OCI-LY7 (cell line): ENCODE measurements around the gene EDA2R. TPM values are rescaled to one million over a fixed set of nuclear protein-coding genes. Genes with fewer than 3 reads are reported as not detected.

Experiments used
- BruUV-seq: library from RNA; stranded (reverse); fragments of 400-500 nt; replicated peaks from 2 replicates; lab custom pipeline; 2021; lab: Mats Ljungman, UMichigan
- CTCF ChIA-PET: fragments of 300-600 bp; sonication (Branson Sonifier 250); formaldehyde crosslinking; loops from one replicate; lab custom pipeline; 2022; ENCODE audit warnings: antibody characterized with exemption; ENCODE audit not compliant: unreplicated experiment; lab: Charles Lee
- POLR2A ChIA-PET: fragments of 300-600 bp; sonication (Branson Sonifier 250); formaldehyde crosslinking; loops from one replicate; lab custom pipeline; 2022; ENCODE audit warnings: antibody characterized with exemption; lab: Charles Lee
- DNase-seq: peaks from one replicate; pipeline ENCODE4 v3.0.0-alpha.2; 2015; ENCODE audit warnings: low spot score
- H2AFZ ChIP-seq: fragments of 200-600 bp; sonication (generic), shearing (Covaris generic); 2 replicates; pipeline ENCODE4 v1.6.1; 2014; ENCODE audit warnings: mild to moderate bottlenecking, antibody characterized with exemption, low read length, moderate library complexity
- H3K27ac ChIP-seq: fragments of 200-600 bp; sonication (generic); 2 replicates; pipeline ENCODE4 v1.5.1; 2014; ENCODE audit warnings: mixed run types, low read depth, mild to moderate bottlenecking, moderate library complexity, low read length, inconsistent platforms; ENCODE audit not compliant: poor library complexity, severe bottlenecking
- H3K36me3 ChIP-seq: fragments of 200-600 bp; sonication (generic); 2 replicates; pipeline ENCODE4 v1.6.1; 2014; ENCODE audit warnings: mild to moderate bottlenecking, antibody characterized with exemption, low read length, moderate library complexity, mixed read lengths; ENCODE audit not compliant: insufficient read depth
- H3K4me1 ChIP-seq: fragments of 200-600 bp; sonication (generic); 2 replicates; pipeline ENCODE4 v1.5.1; 2014; ENCODE audit warnings: mild to moderate bottlenecking, low read length; ENCODE audit not compliant: insufficient read depth, poor library complexity, severe bottlenecking
- H3K4me2 ChIP-seq: fragments of 200-600 bp; sonication (generic); 2 replicates; pipeline ENCODE4 v1.6.1; 2014; ENCODE audit warnings: mild to moderate bottlenecking, low read length
- H3K4me3 ChIP-seq: fragments of 200-600 bp; sonication (generic); 2 replicates; pipeline ENCODE4 v1.5.1; 2014; ENCODE audit warnings: mild to moderate bottlenecking, low read depth, low read length; ENCODE audit not compliant: poor library complexity, severe bottlenecking
- H3K79me2 ChIP-seq: fragments of 200-600 bp; sonication (generic); 2 replicates; pipeline ENCODE4 v1.6.1; 2016; ENCODE audit warnings: low read depth, mild to moderate bottlenecking, low read length, moderate library complexity, mixed read lengths; ENCODE audit not compliant: insufficient read depth
- H3K9me2 ChIP-seq: fragments of 200-600 bp; sonication (generic); 2 replicates; pipeline ENCODE4 v1.6.1; 2016; ENCODE audit warnings: mild to moderate bottlenecking, low read length, mixed read lengths; ENCODE audit not compliant: insufficient read depth
- H3K9me3 ChIP-seq: fragments of 200-600 bp; sonication (generic); 2 replicates; pipeline ENCODE4 v1.6.1; 2014; ENCODE audit warnings: mild to moderate bottlenecking, mixed run types, low read length, mixed read lengths
- H4K20me1 ChIP-seq: fragments of 200-600 bp; sonication (generic); 2 replicates; pipeline ENCODE4 v1.6.1; 2014; ENCODE audit warnings: mild to moderate bottlenecking, antibody characterized with exemption, low read length, moderate library complexity, mixed read lengths; ENCODE audit not compliant: insufficient read depth
- EZH2phosphoT487 ChIP-seq: fragments of 200-600 bp; sonication (generic); IDR thresholded peaks from 2 replicates; pipeline ENCODE4 v1.6.1; 2018; ENCODE audit warnings: low read depth, borderline replicate concordance, mild to moderate bottlenecking, mixed run types, antibody characterized with exemption, low read length, moderate library complexity, mixed read lengths
- intact Hi-C: fragments of 100-400 bp; cut with micrococcal nuclease; formaldehyde crosslinking; loops from one replicate; pipeline ENCODE4 v1.10.0; 2022; ENCODE audit not compliant: unreplicated experiment
- total RNA-seq, 2 experiments: library from RNA; depleted of rRNA in 1 of 2; stranded (reverse); fragments of >200 nt in 1 of 2; shearing (Covaris generic) in 1 of 2; gene quantifications; 2 replicates each; pipeline ENCODE4 v1.2.3, GENCODE V29; 2014 to 2022
- TF ChIP-seq, protein P1 (sequence below): fragments of 200-600 bp; sonication (generic); conservative IDR thresholded peaks from 2 replicates; pipeline ENCODE4 v1.5.1; 2014; ENCODE audit warnings: mild to moderate bottlenecking, antibody characterized with exemption, low read length, moderate library complexity, mixed read lengths

Gene EDA2R
- total RNA-seq, 2 experiments from 2014 or later: 3.7 to 3.8 TPM

DNA sequence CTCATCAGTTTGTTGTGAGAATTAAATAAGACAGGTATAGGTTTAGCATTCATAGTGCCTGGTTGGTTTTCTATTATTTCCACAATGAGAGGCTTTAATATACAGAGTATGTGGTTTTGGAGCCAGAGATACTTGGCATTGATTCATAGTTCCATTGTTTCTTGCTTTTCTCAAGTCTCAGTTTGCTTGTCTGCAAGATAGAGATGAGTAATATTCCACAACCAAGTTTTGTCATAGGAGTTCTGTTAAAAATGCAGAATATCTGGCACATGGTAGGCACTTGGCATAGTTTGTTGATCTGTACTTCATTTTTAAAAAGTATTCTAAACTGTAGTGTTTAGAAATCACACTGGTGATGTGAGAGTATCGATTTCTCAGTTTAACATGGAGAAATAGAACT, 37.5 kb upstream of the EDA2R start:
- ChIA-PET POLR2A (no interaction called here), CTCF (no interaction called here)
- Histone ChIP-seq H3K4me1 (no peaks in the 10 kb centered on the region), H3K9me3 (no peaks in the 10 kb centered on the region), H3K9me2 (no peaks in the 10 kb centered on the region), H3K4me3 (no peak overlapping the region), H3K36me3 (no peaks in the 10 kb centered on the region), H3K79me2 (no peaks in the 10 kb centered on the region), H2AFZ (no peak overlapping the region), H4K20me1 (no peaks in the 10 kb centered on the region), H3K4me2 (no peak overlapping the region), H3K27ac (no peak overlapping the region)
- no TSS peak for BruUV-seq
- DNase-seq: no peak
- TF ChIP-seq, protein P1, sequence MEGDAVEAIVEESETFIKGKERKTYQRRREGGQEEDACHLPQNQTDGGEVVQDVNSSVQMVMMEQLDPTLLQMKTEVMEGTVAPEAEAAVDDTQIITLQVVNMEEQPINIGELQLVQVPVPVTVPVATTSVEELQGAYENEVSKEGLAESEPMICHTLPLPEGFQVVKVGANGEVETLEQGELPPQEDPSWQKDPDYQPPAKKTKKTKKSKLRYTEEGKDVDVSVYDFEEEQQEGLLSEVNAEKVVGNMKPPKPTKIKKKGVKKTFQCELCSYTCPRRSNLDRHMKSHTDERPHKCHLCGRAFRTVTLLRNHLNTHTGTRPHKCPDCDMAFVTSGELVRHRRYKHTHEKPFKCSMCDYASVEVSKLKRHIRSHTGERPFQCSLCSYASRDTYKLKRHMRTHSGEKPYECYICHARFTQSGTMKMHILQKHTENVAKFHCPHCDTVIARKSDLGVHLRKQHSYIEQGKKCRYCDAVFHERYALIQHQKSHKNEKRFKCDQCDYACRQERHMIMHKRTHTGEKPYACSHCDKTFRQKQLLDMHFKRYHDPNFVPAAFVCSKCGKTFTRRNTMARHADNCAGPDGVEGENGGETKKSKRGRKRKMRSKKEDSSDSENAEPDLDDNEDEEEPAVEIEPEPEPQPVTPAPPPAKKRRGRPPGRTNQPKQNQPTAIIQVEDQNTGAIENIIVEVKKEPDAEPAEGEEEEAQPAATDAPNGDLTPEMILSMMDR: no peak
- no peak for TF ChIP-seq EZH2phosphoT487
- intact Hi-C loops: no loop called here

DNA sequence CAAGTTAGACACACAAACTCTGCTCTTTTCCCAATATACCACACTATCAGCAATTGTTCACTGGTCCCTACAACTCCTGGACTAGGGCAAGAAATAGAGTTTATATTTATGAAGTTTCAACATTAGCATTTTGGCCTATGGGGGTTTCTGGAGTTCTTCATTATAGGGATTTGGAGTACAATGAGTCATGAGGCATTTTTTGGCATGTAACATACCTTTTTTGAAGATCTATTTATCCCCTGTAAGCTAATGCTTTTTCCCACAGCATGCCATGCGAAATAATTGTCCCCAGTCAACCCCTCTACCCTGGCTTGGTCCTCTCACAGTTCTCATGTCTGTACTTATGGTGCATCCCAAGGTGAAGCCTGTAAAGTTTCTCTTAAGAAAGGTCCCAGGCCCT, 36.7 kb upstream of the EDA2R start:
- POLR2A ChIA-PET: no interaction called here
- Histone ChIP-seq H4K20me1 (no peaks in the 10 kb centered on the region), H3K9me2 (no peaks in the 10 kb centered on the region), H3K36me3 (no peaks in the 10 kb centered on the region), H3K4me1 (no peaks in the 10 kb centered on the region), H3K9me3 (no peaks in the 10 kb centered on the region), H3K4me2 (no peak overlapping the region), H3K27ac (no peak overlapping the region), H3K79me2 (no peaks in the 10 kb centered on the region), H3K4me3 (no peak overlapping the region), H2AFZ (no peak overlapping the region)
- DNase-seq: no peak
- intact Hi-C loops: no loop called here
- CTCF ChIA-PET: no interaction called here
- BruUV-seq: no TSS peak
- TF ChIP-seq, protein P1: no peak
- no peak for TF ChIP-seq EZH2phosphoT487

DNA sequence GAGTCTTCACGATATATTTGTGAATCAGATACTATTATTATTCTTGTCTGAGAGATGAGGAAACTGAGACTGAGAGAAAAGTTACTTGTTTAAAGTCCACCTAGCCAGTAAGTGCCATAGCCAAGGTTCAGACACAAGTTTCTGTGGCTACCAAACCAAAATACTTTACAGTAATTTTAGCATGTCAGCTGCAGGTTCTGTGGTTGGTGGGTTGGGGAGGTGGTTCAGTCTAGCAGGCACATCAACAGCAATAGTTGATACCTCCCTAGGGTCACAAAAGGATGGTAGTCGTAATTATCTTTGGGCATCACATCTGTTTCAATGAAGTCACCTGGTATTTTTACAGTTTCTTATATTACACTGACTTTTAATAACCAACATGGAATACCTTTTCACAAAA, 35.6 kb upstream of the EDA2R start:
- Histone ChIP-seq H3K4me2 (no peak overlapping the region), H3K36me3 (no peaks in the 10 kb centered on the region), H3K9me3 (no peaks in the 10 kb centered on the region), H3K9me2 (no peaks in the 10 kb centered on the region), H2AFZ (no peak overlapping the region), H3K27ac (no peak overlapping the region), H3K4me1 (no peaks in the 10 kb centered on the region), H3K4me3 (no peak overlapping the region), H4K20me1 (no peaks in the 10 kb centered on the region), H3K79me2 (no peaks in the 10 kb centered on the region)
- DNase-seq: no peak
- TF ChIP-seq, protein P1: no peak
- TF ChIP-seq EZH2phosphoT487: no peak
- intact Hi-C loops: no loop called here
- no TSS peak for BruUV-seq
- POLR2A ChIA-PET: no interaction called here
- CTCF ChIA-PET: no interaction called here
